GM21737 (cell line): ENCODE measurements around the gene CNOT3.
"Not testable (repeated sequence)": the region's sequence is repeated elsewhere in the genome, so short reads cannot be mapped to it uniquely, and the experiment has no call there.

Experiments used
- ATAC-seq: cut with Tn5 transposase; IDR thresholded peaks from one replicate; pipeline ENCODE4 v1.9.1; 2021; ENCODE audit warnings: mild to moderate bottlenecking, moderate library complexity; ENCODE audit not compliant: unreplicated experiment

The CNOT3 gene

GRCh38 chr19:54137699-54138488 is at the start of gene CNOT3:
Gene CNOT3 (plus strand): TSS chr19:54137762. CDS start chr19:54142979, 5,217 bp downstream.
- ATAC-seq = no peak

- ATAC-seq = no peak
Measured at GRCh38 chr19:54094426-54095000, 43.0 kb upstream of the CNOT3 start.

- no peak for ATAC-seq
Measured at GRCh38 chr19:54095136-54095858, 42.3 kb upstream of the CNOT3 start.

GRCh38 chr19:54095859-54096616 is 41.5 kb upstream of the CNOT3 start:
- not testable (repeated sequence) for ATAC-seq

- no peak for ATAC-seq
Measured at GRCh38 chr19:54096617-54097106, 40.9 kb upstream of the CNOT3 start.

- no peak for ATAC-seq
Measured at GRCh38 chr19:54099190-54099902, 38.2 kb upstream of the CNOT3 start.

- not testable (repeated sequence) for ATAC-seq
Measured at GRCh38 chr19:54099903-54100255, 37.7 kb upstream of the CNOT3 start.

- no peak for ATAC-seq
Measured at GRCh38 chr19:54100561-54100960, 37.0 kb upstream of the CNOT3 start, which contains the start of gene OSCAR. Gene OSCAR (minus strand): TSS chr19:54100803. CDS start chr19:54100792, 11 bp downstream.

GRCh38 chr19:54102421-54103169 is 35.0 kb upstream of the CNOT3 start, which contains the start of gene NDUFA3:
Gene NDUFA3 (plus strand): TSS chr19:54102855. CDS start chr19:54102879, 24 bp downstream.
- ATAC-seq = peak; percentile 94

GRCh38 chr19:54104998-54105715 is 32.4 kb upstream of the CNOT3 start:
- ATAC-seq = no peak

- ATAC-seq = no peak
Measured at GRCh38 chr19:54105796-54106195, 31.8 kb upstream of the CNOT3 start.

- ATAC-seq = no peak
Measured at GRCh38 chr19:54106716-54107115, 30.8 kb upstream of the CNOT3 start.

GRCh38 chr19:54107876-54108490 is 29.6 kb upstream of the CNOT3 start:
- no peak for ATAC-seq

- ATAC-seq = no peak
Measured at GRCh38 chr19:54108496-54108895, 29.1 kb upstream of the CNOT3 start.

- no peak for ATAC-seq
Measured at GRCh38 chr19:54109651-54110050, 27.9 kb upstream of the CNOT3 start.

- ATAC-seq = peak; percentile 33
Measured at GRCh38 chr19:54114340-54115108, 23.0 kb upstream of the CNOT3 start.
